ENCODE data around the gene ADAMTSL1. TPM values are rescaled to one million over a fixed set of nuclear protein-coding genes. Genes with fewer than 3 reads are reported as not detected.

The ADAMTSL1 gene
- total RNA-seq, 6 donors from 2014 or later: 0.44 to 6.4 (median 2.3) TPM; not detected in 1

- Histone ChIP-seq H3K4me3 (no peak overlapping the region), H3K9me3 (no peaks in the 10 kb centered on the region), H3K27me3 (no peaks in the 10 kb centered on the region), H3K27ac (no peak overlapping the region), H3K36me3 (no peaks in the 10 kb centered on the region), H3K4me1 (peaks cover 0 to 4% (median 0%) of the 10 kb centered on the region in 4 donors)
- ATAC-seq (ENCODE audit: low FRiP score in 2 of 2) (no peak), DNase-seq (no peak)
- TF ChIP-seq CTCF (IDR thresholded peaks at IDR 0.05) (no peak), EP300 (IDR thresholded peaks at IDR 0.05) (no peak)
- WGBS, 2 donors: 83 to 84% methylated on average over 4 of the region's 4 CpGs
Observed at GRCh38 chr9:18759827-18760226, 285.9 kb downstream of the ADAMTSL1 start.

GRCh38 chr9:18761742-18762300 lies 287.9 kb downstream of the ADAMTSL1 start:
- TF ChIP-seq CTCF (IDR thresholded peaks at IDR 0.05) (no peak), POLR2AphosphoS5 (IDR thresholded peaks at IDR 0.05) (no peak), EP300 (IDR thresholded peaks at IDR 0.05) (no peak), POLR2A (IDR thresholded peaks at IDR 0.05) (no peak)
- Histone ChIP-seq H3K4me1 (peaks cover 0 to under 1% (median 0%) of the 10 kb centered on the region in 4 donors), H3K9me3 (no peaks in the 10 kb centered on the region), H3K27ac (no peak overlapping the region), H3K4me3 (no peak overlapping the region), H3K27me3 (no peaks in the 10 kb centered on the region), H3K36me3 (no peaks in the 10 kb centered on the region)
- 89 to 90% methylated on average over 2 of the region's 2 CpGs for whole genome bisulfite sequencing, 2 donors
- no peak for ATAC-seq (ENCODE audit: low FRiP score in 2 of 2)
- DNase-seq: no peak

- no peak for ATAC-seq (ENCODE audit: low FRiP score in 2 of 2)
- 83 to 90% methylated on average over 3 of the region's 3 CpGs for WGBS, 2 donors
Observed at GRCh38 chr9:18766989-18767550, 293.1 kb downstream of the ADAMTSL1 start.

GRCh38 chr9:18768951-18769622 lies 295.1 kb downstream of the ADAMTSL1 start:
- Histone ChIP-seq H3K27me3 (no peaks in the 10 kb centered on the region), H3K36me3 (no peaks in the 10 kb centered on the region), H3K4me3 (no peak overlapping the region), H3K27ac (no peak overlapping the region), H3K9me3 (no peaks in the 10 kb centered on the region), H3K4me1 (peaks cover 0 to 3% (median 0%) of the 10 kb centered on the region in 4 donors)
- WGBS, 2 donors: 78 to 83% methylated on average over 6 of the region's 6 CpGs
- TF ChIP-seq POLR2AphosphoS5 (IDR thresholded peaks at IDR 0.05) (no peak), EP300 (IDR thresholded peaks at IDR 0.05) (no peak), POLR2A (IDR thresholded peaks at IDR 0.05) (no peak)
- DNase-seq: no peak
- no peak for ATAC-seq (ENCODE audit: low FRiP score in 2 of 2)

More at GRCh38 chr9:18766989-18767550, 293.1 kb downstream of the ADAMTSL1 start:
- DNase-seq: no peak
- Histone ChIP-seq H3K9me3 (no peaks in the 10 kb centered on the region), H3K27ac (no peak overlapping the region), H3K36me3 (no peaks in the 10 kb centered on the region), H3K4me3 (no peak overlapping the region), H3K27me3 (no peaks in the 10 kb centered on the region), H3K4me1 (peaks cover 0 to 3% (median 0%) of the 10 kb centered on the region in 4 donors)
- TF ChIP-seq POLR2A (IDR thresholded peaks at IDR 0.05) (no peak), POLR2AphosphoS5 (IDR thresholded peaks at IDR 0.05) (no peak), CTCF (IDR thresholded peaks at IDR 0.05) (no peak), EP300 (IDR thresholded peaks at IDR 0.05) (no peak)

- peaks cover 0 to 3% (median 0%) of the 10 kb centered on the region in 4 donors for H3K4me1 ChIP-seq
- DNase-seq: no peak
- H3K36me3 ChIP-seq: no peaks in the 10 kb centered on the region
- no peak for ATAC-seq (ENCODE audit: low FRiP score in 2 of 2)
- H3K27ac ChIP-seq: no peak overlapping the region
- TF ChIP-seq EP300 (IDR thresholded peaks at IDR 0.05) (no peak), POLR2AphosphoS5 (IDR thresholded peaks at IDR 0.05) (no peak), POLR2A (IDR thresholded peaks at IDR 0.05) (no peak), CTCF (IDR thresholded peaks at IDR 0.05) (no peak)
- H3K27me3 ChIP-seq: no peaks in the 10 kb centered on the region
- H3K4me3 ChIP-seq: no peak overlapping the region
- WGBS, 2 donors: 90% methylated on average over 9 to 10 of the region's 10 CpGs
- no peaks in the 10 kb centered on the region for H3K9me3 ChIP-seq
Observed at GRCh38 chr9:18770131-18770908, 296.4 kb downstream of the ADAMTSL1 start.
